Measurements from ENCODE around the gene CLP1. TPM values are rescaled to one million over a fixed set of nuclear protein-coding genes. Genes with fewer than 3 reads are reported as not detected.

Gene CLP1
- total and polyA plus RNA-seq, 12 donors = 2.9 to 9.0 (median 7.1) TPM

DNA sequence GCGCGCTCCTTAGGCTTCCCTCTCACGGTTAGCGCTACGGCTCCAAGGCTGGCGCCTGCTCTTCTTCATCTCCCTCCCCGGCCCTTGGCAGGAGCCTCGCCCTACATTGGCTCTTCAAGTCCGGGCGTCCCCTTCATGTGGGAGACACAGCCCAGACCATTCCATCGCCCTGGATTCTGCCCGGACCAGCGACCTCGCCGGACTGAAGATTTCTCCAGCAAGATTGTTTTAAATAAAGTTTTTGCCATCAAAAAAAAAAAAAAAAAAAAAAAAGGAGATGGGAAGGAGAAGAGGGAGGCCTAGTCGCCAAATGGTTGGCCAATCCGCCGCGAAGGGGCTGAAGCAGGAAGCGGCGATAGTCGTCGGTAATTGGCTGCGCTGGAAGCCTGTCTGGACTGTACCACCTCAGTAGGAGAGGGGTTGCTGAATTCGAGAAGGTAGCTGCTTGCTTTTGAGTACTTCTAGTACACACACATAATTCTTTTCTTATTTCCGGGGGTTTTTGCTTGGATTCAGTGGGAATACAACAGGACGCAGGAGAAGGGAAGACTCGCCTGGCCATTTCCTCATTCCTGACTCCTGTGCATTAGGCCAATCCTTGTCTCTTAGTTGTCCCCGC lies 9.7 kb downstream of the CLP1 start:
- WGBS, 2 donors = 0% methylated on average over 29 of the region's 29 CpGs
- H3K4me1 ChIP-seq = peaks cover 0 to 43% (median 26%) of the 10 kb centered on the region in 9 donors
- H3K4me3 ChIP-seq = peak overlapping the region; percentile 66 to 100 (median 79)
- DNase-seq = peak; percentile 96 to 98
- H3K36me3 ChIP-seq = peaks cover 0 to 22% (median under 1%) of the 10 kb centered on the region in 9 donors
- H3K27ac ChIP-seq = peak overlapping the region; percentile 87 to 99 (median 97)
- intact Hi-C loops (cut with DNase I) = loop anchor here in 4 of 10 donors (1.0 to 5.0 kb wide), 4 partner anchors 10 to 912 kb away; partner anchors contain the start of genes MED19 (in 4 of the 4), TMX2 (in 4 of the 4), CLP1 (in 3 of the 4) and ZFP91 (in 2 of the 4)
- H3K27me3 ChIP-seq = no peaks in the 10 kb centered on the region
- TF ChIP-seq, protein P1, sequence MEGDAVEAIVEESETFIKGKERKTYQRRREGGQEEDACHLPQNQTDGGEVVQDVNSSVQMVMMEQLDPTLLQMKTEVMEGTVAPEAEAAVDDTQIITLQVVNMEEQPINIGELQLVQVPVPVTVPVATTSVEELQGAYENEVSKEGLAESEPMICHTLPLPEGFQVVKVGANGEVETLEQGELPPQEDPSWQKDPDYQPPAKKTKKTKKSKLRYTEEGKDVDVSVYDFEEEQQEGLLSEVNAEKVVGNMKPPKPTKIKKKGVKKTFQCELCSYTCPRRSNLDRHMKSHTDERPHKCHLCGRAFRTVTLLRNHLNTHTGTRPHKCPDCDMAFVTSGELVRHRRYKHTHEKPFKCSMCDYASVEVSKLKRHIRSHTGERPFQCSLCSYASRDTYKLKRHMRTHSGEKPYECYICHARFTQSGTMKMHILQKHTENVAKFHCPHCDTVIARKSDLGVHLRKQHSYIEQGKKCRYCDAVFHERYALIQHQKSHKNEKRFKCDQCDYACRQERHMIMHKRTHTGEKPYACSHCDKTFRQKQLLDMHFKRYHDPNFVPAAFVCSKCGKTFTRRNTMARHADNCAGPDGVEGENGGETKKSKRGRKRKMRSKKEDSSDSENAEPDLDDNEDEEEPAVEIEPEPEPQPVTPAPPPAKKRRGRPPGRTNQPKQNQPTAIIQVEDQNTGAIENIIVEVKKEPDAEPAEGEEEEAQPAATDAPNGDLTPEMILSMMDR (IDR thresholded peaks at IDR 0.05) = no peak
- peak; percentile 85 to 96 (median 92) for ATAC-seq
- no peaks in the 10 kb centered on the region for H3K9me3 ChIP-seq

DNA sequence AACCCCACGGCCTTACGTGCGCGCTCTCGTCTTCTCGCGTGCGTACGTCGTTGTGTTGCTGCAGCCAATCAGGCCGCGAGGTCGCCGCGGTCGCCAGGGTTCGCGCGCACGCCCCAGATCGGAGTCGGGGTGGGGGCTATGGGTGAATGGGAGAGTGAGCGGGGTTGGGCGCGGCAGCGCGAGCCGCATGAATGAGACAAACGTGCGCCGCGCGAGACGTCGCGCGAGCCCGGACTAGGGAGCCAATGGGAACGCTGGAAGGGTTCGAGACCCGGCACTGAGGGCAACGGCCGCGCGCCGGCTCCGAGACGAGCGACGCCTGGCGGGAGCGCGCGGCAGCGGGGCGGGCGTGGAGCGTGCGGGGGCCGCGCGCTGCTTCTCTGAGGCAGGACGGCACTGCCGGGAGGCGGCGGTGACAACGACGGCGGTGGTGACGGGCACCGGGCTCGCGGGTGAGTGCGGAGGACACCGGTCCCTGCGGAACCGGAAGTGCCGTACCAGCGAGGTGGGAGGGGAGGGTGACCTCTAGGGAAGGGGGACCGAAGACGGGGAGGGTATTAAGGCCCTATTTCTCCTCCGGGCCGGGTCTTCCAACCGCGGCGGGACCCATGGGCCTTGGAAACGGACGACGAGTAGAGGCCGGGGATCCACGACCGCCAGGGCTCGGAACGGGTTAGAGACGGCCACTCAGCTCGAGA lies 10.3 kb downstream of the CLP1 start, which contains the start of gene ZDHHC5:
Gene ZDHHC5 (plus strand): TSS at position 379 of the 698 bp plus-strand sequence. CDS start 4,977 bp downstream, outside the sequence.
- H3K9me3 ChIP-seq = no peaks in the 10 kb centered on the region
- H3K27me3 ChIP-seq = no peaks in the 10 kb centered on the region
- intact Hi-C loops (cut with DNase I) = loop anchor here in 4 of 10 donors (1.0 to 5.0 kb wide), 4 partner anchors 11 to 911 kb away; partner anchors contain the start of genes MED19 (in 4 of the 4), TMX2 (in 4 of the 4), CLP1 (in 3 of the 4) and ZFP91 (in 2 of the 4)
- H3K27ac ChIP-seq = peak within 1 kb of the TSS; percentile 87 to 99 (median 97)
- WGBS, 2 donors = 0% methylated on average over 92 to 96 of the region's 96 CpGs
- DNase-seq (peak; percentile 99), ATAC-seq (peak; percentile 94 to 97 (median 97))
- TF ChIP-seq, protein P1 (IDR thresholded peaks at IDR 0.05) = peak; percentile 3 to 76 (median 62)
- H3K4me1 ChIP-seq = peaks cover 0 to 43% (median 27%) of the 10 kb centered on the region in 9 donors
- peaks cover 0 to 22% (median 7%) of the 10 kb centered on the region in 9 donors for H3K36me3 ChIP-seq
- peak within 1 kb of the TSS; percentile 75 to 100 (median 82) for H3K4me3 ChIP-seq

DNA sequence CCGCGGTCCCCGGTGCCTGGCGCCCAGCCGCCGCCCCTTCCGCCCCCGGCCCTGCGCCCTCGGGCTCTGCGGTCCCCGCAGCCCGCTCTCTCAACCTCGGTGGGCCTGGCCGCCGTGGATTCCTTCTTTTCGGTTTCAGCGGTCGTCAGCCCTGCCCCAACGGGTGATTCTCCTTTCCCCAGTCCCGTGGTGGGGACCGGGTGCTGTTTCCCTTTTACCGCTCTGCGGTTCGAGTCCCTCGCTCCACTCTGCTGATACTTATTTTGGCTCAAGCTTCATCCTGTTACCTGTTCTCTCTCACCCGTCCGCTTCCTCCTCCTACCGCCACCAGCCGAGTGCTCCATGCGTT lies 10.8 kb downstream of the CLP1 start:
- ATAC-seq (peak in 4 of 8 donors; percentile 1 to 21 (median 8)), DNase-seq (no peak)
- H3K4me1 ChIP-seq = peaks cover 0 to 43% (median 29%) of the 10 kb centered on the region in 9 donors
- 0% methylated on average over 30 to 31 of the region's 31 CpGs for WGBS, 2 donors
- H3K4me3 ChIP-seq = peak overlapping the region; percentile 75 to 100 (median 82)
- H3K27ac ChIP-seq = peak overlapping the region; percentile 87 to 99 (median 97)
- peaks cover 0 to 23% (median 12%) of the 10 kb centered on the region in 9 donors for H3K36me3 ChIP-seq
- no peaks in the 10 kb centered on the region for H3K27me3 ChIP-seq
- TF ChIP-seq, protein P1 (IDR thresholded peaks at IDR 0.05) = no peak
- H3K9me3 ChIP-seq = no peaks in the 10 kb centered on the region
- intact Hi-C loops (cut with DNase I) = loop anchor here in 3 of 10 donors (5.0 kb wide), 1 partner anchor 44 kb away; the partner anchor contains the start of genes MED19 (in 3 of the 3) and TMX2 (in 3 of the 3)

DNA sequence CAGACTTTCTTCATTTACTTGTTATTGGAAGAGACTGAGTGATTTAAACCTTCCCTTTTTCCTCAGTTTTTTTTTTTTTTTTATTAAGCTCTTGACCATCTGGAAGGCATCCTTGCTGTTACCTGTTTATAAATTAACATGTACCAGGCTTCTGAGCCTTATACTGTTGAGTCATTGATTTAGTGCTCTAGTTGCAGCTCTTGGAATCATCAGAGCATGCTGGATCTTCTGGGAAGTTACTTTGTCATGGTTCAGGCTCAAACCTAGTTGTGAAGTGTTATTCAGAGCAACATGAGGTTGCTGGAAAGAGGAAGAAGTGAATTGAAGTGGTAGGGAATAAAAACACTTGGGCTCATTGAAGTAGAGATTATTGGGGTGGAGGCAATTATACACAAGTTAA lies 16.7 kb downstream of the CLP1 start:
- Histone ChIP-seq H3K4me1 (peaks cover 0 to 41% (median 20%) of the 10 kb centered on the region in 9 donors), H3K9me3 (no peaks in the 10 kb centered on the region), H3K4me3 (no peak overlapping the region), H3K27me3 (no peaks in the 10 kb centered on the region), H3K36me3 (peaks cover 0 to 77% (median 31%) of the 10 kb centered on the region in 9 donors), H3K27ac (no peak overlapping the region)
- ATAC-seq (no peak), DNase-seq (no peak)
- TF ChIP-seq, protein P1 (IDR thresholded peaks at IDR 0.05) = no peak
- intact Hi-C loops (cut with DNase I) = loop anchor here in 1 of 10 donors (5.0 kb wide), 1 partner anchor 33 kb away; no protein-coding TSS in a partner anchor

All from heart right ventricle (tissue), 16 donors.